Activated naive CD4-positive, alpha-beta T cell treated with anti-CD3 and anti-CD28 coated beads, Interleukin-2, amount 50 U/mL, for 24 hours (primary cell): ENCODE results near the gene GNMT.
"Not testable (repeated sequence)": the region's sequence is repeated elsewhere in the genome, so short reads cannot be mapped to it uniquely, and the experiment has no call there.

ENCODE experiments used
- H3K27ac Mint-ChIP-seq: one replicate; pipeline ENCODE4 v1.8.0; 2021; ENCODE audit warnings: mild to moderate bottlenecking, mixed read lengths
- H3K27me3 Mint-ChIP-seq: one replicate; pipeline ENCODE4 v1.8.0; 2021; ENCODE audit warnings: mixed read lengths
- H3K36me3 Mint-ChIP-seq: one replicate; pipeline ENCODE4 v1.8.0; 2021; ENCODE audit warnings: mixed read lengths
- H3K4me1 Mint-ChIP-seq: one replicate; pipeline ENCODE4 v1.8.0; 2021; ENCODE audit warnings: mixed read lengths
- H3K4me3 Mint-ChIP-seq: one replicate; pipeline ENCODE4 v1.8.0; 2021; ENCODE audit warnings: mild to moderate bottlenecking, mixed read lengths
- H3K9me3 Mint-ChIP-seq: one replicate; pipeline ENCODE4 v1.8.0; 2021; ENCODE audit warnings: mixed read lengths

Gene GNMT

DNA sequence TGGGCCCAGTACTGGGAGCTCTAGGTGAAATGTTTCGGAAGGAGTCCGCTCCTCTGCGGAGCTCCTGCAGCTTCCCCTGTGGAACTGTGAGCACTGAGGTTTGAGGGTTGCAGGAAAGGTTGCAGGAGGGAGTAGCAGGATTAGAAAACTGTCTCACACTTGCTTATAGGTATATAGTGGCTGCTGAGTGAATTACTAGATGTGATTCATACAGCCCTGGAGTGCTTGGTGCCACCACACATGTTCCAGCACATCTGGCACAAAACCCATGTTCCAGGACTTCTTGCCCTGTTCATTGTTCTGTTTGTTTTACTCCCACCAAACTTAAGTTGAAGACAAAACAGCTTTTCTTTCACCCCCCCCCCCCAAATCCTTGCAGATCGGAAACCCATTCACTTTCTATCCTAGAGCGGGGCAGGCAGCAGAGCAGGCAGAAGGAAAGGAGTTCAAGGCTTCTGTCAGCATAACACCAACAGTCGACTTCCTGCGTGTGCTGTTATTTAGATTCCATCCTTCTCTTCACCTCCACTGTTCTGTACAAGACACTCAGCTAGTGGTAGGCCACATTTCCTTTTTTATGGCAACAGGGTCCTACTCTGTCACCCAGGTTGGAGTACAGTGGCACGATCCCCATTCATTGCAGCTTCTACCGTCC is 19.1 kb downstream of the GNMT start:
- no peaks in the 10 kb centered on the region for H3K9me3 Mint-ChIP-seq
- peak overlapping the region; percentile 96 for H3K27ac Mint-ChIP-seq
- peaks cover 59% of the 10 kb centered on the region for H3K4me1 Mint-ChIP-seq
- no peaks in the 10 kb centered on the region for H3K27me3 Mint-ChIP-seq
- H3K4me3 Mint-ChIP-seq, result peak overlapping the region; percentile 93
- peaks cover 3% of the 10 kb centered on the region for H3K36me3 Mint-ChIP-seq

DNA sequence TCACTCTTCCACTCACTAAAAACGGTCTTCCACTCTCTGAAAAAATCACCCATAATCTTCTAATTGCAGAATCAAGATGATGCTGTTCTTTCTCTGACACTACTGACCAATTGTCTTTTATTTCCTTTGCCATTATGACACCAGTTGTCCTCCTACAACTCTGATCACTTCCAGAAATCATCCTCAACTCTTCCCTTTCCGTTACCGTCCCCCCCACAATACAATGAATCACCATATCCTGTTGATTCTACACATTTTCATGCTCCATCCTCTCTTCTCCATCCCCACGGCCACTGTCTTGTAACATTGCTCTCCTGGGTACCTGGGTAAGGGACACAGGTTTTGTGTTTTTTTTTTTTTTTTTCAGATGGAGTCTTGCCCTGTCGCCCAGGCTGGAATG is 21.3 kb downstream of the GNMT start:
- Mint-ChIP-seq H3K36me3 (peaks cover 1% of the 10 kb centered on the region), H3K27me3 (no peaks in the 10 kb centered on the region), H3K4me3 (no peak overlapping the region), H3K9me3 (no peaks in the 10 kb centered on the region), H3K27ac (peak overlapping the region; percentile 90), H3K4me1 (peaks cover 61% of the 10 kb centered on the region)

DNA sequence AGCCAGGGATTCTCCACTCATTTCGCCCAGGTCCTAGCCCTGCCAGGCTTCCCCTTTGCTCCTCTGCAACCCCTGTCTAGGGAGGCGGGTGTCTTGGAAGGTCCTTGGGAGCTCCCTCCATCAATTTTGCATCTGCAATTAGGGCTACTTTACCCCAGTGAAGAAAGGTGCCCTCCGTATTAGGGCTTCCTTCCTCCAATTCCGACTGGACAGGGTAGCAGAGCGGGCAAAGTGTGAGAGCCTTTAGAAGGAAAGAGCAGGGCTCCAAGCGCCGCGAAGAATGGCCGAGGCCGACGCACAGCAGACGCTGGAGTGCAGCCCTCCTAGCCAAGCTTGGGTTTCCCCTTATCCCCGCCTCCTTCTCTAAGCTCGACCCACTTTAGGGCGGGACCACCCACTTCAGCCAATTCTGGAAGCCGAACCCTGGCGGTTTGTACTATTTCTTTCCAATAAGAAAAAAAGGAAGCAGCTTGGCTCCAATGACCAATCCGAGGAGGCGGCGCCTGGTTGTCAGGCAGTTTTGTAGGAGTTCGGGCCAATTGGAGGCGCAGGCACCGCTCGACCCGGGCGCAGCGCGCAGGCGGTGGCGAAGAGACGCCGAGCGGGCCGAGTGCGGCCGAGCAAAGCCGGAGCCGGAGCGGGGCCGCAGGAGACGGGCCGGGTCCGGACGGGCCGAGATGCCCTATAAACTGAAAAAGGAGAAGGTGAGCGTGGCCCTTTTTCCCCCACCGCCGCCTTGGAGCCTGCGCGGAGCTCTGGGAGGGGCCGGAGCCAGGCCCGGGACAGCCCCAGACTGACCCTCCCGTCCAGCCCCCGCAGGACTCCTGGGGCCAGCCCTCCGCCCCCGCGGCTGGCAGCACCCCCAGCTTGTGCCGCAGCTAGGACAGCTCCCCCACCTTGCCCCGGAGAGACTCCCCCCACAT is 23.7 kb downstream of the GNMT start, which contains the start of gene PPP2R5D:
TSS of gene PPP2R5D (plus strand) at position 570 of the 923 bp plus-strand sequence. CDS start at position 678, 108 bp downstream.
- peaks cover 69% of the 10 kb centered on the region for H3K4me1 Mint-ChIP-seq
- peak within 1 kb of the TSS; percentile 87 for H3K4me3 Mint-ChIP-seq
- peak within 1 kb of the TSS; percentile 92 for H3K27ac Mint-ChIP-seq
- H3K9me3 Mint-ChIP-seq, result no peaks in the 10 kb centered on the region
- H3K36me3 Mint-ChIP-seq, result peaks cover under 1% of the 10 kb centered on the region
- no peaks in the 10 kb centered on the region for H3K27me3 Mint-ChIP-seq

DNA sequence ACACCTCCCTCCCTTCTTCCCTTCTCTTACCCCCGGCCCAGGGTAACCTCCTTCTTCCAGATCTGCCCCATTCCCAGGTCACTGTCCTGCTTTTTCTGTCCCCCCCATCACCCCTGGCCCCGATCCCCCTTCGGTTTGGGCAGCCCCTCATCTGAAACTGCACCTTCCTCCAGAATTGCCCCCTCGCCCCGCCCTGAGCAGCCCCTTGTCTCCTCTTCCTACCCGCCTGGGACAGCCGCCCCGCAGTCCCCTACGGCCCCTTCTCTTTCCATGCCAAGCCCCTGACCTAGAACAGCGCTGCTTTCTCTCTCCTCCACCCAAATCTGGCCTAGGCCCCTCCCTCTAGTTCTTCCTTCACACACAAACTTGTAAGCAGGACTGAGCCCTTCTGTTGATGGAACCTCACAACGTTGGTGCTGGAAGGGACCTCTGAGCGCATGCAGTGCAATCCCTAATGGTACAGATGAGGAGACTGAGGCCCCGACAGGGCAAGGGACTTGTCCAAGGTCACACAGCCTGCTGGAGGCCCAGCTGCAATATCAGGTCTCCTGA is 24.4 kb downstream of the GNMT start:
- peaks cover 2% of the 10 kb centered on the region for H3K36me3 Mint-ChIP-seq
- H3K4me1 Mint-ChIP-seq, result peaks cover 66% of the 10 kb centered on the region
- no peaks in the 10 kb centered on the region for H3K27me3 Mint-ChIP-seq
- H3K9me3 Mint-ChIP-seq, result no peaks in the 10 kb centered on the region
- H3K27ac Mint-ChIP-seq, result peak overlapping the region; percentile 88
- peak overlapping the region; percentile 87 for H3K4me3 Mint-ChIP-seq

DNA sequence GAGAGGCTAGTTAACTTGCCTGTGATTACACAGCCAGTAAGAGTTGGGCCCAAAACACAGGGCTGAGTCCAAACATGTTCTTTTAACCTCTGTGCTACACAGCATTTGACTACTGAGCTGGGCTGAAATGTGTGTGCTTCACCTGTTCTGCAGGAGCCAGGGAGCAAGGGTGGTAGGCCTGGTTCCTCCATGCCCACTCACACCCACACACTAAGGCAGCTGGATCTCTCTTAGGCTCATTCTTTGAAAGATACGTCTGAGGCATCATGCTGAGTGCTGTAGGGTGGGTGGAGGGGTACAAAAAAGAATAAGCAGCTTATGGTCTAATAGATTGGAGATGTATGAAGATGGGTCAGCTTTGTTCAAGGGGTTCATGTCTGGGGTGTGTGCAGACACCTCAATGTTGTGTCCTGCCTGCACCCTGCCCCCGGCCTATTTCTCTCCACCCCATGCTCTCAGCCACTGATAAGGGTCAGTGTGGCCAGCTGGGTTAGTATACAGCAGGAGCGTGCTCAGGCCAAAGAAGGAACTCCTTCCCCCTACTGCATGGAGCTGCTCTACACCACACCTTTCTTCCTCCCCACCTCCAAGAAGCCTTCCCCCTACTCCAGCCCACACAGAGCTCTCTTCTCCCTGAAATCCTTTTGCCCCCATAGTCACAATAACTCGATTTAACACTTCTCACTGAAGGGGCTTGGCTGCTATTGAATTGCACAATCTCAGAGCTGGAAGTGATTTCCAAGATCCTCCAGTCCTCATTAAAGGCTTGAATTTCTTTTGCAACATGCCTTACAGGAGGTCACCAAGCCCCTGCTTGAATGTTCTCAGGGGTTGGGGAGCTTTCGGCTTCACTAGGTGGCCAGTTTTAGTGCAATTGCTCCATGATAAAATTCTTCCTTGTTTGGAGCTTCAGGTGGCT is 27.2 kb downstream of the GNMT start:
- Mint-ChIP-seq H3K4me3 (no peak overlapping the region), H3K9me3 (no peaks in the 10 kb centered on the region), H3K27me3 (no peaks in the 10 kb centered on the region), H3K36me3 (peaks cover 6% of the 10 kb centered on the region), H3K27ac (no peak overlapping the region), H3K4me1 (peaks cover 58% of the 10 kb centered on the region)

DNA sequence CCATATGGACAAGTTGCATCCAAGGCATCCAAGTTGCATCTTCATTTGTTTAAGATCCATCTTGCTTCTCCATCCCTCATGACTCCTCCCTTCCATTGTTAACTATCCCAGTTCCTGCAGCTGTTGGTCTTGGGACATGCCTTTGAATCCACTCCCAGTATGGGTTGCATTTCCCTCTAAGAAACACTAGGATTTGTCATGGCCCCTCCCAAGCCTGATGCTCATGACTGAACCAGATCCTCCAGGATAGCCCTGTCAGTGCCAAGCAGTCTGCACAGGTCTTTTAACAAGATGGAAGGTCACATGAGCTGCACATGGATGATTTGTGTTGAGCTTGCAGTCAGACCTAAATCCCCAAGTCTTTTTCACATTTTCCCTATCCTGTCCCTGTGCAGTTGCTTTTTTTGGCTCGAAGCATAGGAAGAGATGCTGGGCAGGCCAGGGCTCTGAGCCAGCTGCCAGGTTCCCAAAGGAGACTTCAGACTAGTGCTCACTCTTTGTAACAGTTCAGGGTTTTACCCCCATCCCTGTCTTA is 28.0 kb downstream of the GNMT start:
- peaks cover 6% of the 10 kb centered on the region for H3K36me3 Mint-ChIP-seq
- no peaks in the 10 kb centered on the region for H3K9me3 Mint-ChIP-seq
- H3K4me1 Mint-ChIP-seq, result peaks cover 60% of the 10 kb centered on the region
- no peak overlapping the region for H3K4me3 Mint-ChIP-seq
- no peak overlapping the region for H3K27ac Mint-ChIP-seq
- no peaks in the 10 kb centered on the region for H3K27me3 Mint-ChIP-seq

DNA sequence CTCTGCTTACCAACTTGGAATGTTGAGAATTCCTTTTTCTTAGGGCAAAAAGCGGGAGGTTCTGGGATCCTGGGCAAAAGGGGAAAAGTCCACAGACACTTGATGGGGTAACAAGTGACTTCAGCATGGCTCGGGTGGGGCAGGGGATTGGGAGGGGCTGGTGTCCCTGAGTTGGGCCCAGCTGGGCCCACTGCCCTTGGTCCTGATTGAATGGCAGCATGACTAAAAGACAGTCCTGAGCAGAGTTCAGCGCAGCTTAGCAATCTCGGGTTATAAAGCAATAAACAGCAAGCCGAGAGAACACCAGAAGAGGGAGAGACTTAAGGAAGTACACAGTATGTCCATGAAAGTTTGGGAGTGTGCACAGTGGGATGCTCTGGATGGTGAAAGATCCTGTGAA is 29.4 kb downstream of the GNMT start:
- H3K27me3 Mint-ChIP-seq, result no peaks in the 10 kb centered on the region
- no peak overlapping the region for H3K27ac Mint-ChIP-seq
- no peaks in the 10 kb centered on the region for H3K9me3 Mint-ChIP-seq
- H3K4me3 Mint-ChIP-seq, result no peak overlapping the region
- peaks cover 54% of the 10 kb centered on the region for H3K4me1 Mint-ChIP-seq
- H3K36me3 Mint-ChIP-seq, result peaks cover 6% of the 10 kb centered on the region

DNA sequence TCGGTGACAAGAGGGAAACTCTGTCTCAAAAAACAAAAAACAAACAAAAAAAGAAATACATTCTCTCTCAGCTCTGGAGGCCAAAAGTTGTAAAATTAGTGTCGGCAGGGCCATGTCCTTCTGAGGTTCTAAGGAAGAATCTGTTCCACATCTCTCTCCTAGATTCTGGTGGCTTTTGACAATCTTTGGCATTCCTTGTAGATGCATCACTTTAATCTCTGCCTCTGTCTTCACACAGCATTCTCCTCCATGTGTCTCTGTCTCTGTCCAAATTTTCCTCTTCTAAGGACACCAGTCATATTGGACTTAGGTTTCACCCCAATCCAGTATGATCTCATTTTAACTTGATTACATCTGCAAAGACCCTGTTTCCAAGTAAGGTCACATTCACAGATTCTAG is 32.9 kb downstream of the GNMT start:
- Mint-ChIP-seq H3K36me3 (peaks cover 8% of the 10 kb centered on the region), H3K4me3 (no peak overlapping the region), H3K27ac (peak overlapping the region; percentile 32)

DNA sequence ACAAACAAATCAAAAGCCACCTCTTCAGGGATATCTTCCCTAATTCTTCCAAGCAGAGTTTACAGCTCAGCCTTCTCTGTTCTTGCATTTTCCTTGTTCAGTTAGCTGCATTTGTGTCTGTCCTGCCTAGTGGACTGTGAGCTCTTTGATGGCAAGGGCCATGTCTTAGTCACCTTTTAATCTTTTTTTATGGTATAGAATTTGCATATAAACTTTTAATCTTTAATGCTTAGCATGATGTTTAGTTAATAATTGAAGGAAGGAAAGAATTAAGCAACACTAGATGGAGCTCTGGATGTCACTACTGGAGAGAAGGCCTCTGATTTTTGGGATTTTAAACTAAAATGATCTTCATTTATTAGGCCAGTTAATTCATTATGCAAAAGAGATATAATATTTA is 36.0 kb downstream of the GNMT start:
- Mint-ChIP-seq H3K27me3 (no peaks in the 10 kb centered on the region), H3K4me1 (peaks cover 5% of the 10 kb centered on the region), H3K36me3 (peaks cover 4% of the 10 kb centered on the region), H3K27ac (no peak overlapping the region), H3K4me3 (no peak overlapping the region), H3K9me3 (no peaks in the 10 kb centered on the region)

More for the DNA sequence above, 32.9 kb downstream of the GNMT start:
- Mint-ChIP-seq H3K9me3 (no peaks in the 10 kb centered on the region), H3K4me1 (peaks cover 19% of the 10 kb centered on the region), H3K27me3 (no peaks in the 10 kb centered on the region)

DNA sequence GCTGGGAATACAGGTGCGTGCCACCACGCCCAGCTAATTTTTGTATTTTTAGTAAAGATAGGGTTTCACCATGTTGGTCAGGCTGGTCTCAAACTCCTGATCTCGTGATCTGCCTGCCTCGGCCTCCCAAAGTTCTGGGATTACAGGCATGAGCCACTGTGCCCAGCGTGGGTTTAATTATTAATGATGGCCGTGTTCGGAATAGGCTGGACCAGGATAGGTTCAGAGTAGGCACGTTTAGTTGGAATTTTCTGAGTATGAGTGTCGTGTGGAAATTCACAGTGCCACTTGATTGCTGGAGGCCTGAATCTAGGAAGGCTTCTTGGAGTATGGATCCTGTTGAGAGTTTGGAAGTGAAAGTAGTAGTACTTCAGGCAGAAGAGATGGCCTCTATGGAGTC is 37.7 kb downstream of the GNMT start:
- not testable (repeated sequence) for H3K9me3 Mint-ChIP-seq, H3K36me3 Mint-ChIP-seq, H3K4me1 Mint-ChIP-seq, H3K4me3 Mint-ChIP-seq, H3K27ac Mint-ChIP-seq, H3K27me3 Mint-ChIP-seq

DNA sequence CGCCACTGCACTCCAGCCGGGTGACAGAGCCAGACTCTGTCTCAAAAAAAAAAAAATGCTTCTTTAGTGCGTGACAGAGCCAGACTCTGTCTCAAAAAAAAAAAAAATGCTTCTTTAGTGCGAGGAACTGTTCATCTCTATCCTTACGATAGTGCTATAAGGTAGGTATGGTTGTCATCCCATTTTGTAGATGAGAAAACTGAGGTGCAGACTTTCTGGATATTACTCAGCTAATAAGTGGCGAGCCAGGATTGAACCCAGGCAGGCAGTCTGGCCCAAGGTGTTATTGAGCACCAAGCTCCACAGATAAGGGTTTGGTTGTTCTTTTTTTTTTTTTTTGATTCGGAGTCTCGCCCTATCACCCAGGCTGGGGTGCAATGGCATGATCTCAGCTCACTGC is 41.3 kb downstream of the GNMT start:
- peaks cover 4% of the 10 kb centered on the region for H3K4me1 Mint-ChIP-seq
- H3K27me3 Mint-ChIP-seq, result no peaks in the 10 kb centered on the region
- no peak overlapping the region for H3K4me3 Mint-ChIP-seq
- peaks cover 2% of the 10 kb centered on the region for H3K36me3 Mint-ChIP-seq
- H3K9me3 Mint-ChIP-seq, result no peaks in the 10 kb centered on the region
- no peak overlapping the region for H3K27ac Mint-ChIP-seq

DNA sequence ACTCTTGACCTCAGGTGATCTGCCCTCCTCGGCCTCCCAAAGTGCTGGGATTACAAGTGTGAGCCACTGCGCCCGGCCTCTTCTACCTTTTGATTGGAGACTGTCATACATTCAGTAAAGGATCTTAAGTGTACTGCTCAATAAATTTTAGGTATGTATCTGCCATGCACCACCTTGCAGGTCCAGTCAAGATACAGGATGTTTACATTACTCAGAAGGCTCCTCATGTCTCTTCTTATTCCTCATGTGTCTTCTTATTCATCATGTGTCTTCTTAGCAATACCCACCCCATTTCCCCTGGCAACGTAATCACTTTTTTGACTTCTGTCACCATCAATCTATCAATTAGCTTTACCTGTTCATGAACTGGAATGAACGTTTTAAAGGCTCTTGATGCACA is 45.3 kb downstream of the GNMT start:
- Mint-ChIP-seq H3K27ac (no peak overlapping the region), H3K4me1 (peaks cover 10% of the 10 kb centered on the region), H3K27me3 (no peaks in the 10 kb centered on the region), H3K9me3 (no peaks in the 10 kb centered on the region), H3K36me3 (peaks cover 4% of the 10 kb centered on the region), H3K4me3 (no peak overlapping the region)

DNA sequence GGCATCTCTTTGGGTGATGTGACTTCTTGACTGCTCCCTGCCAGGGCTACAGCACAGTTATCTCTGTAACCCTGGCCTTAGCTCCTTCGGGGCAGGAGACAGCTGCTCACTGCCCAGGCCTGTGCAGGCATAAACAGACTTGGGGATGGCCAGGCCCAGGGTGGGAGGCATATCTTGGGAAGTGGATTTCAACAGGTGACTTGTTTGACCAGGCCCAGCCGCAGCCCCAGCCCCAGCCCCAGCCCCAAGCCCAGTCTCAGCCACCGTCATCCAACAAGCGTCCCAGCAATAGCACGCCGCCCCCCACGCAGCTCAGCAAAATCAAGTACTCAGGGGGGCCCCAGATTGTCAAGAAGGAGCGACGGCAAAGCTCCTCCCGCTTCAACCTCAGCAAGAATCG is 45.7 kb downstream of the GNMT start:
- peaks cover 3% of the 10 kb centered on the region for H3K36me3 Mint-ChIP-seq
- H3K27ac Mint-ChIP-seq, result no peak overlapping the region
- H3K4me1 Mint-ChIP-seq, result peaks cover 10% of the 10 kb centered on the region
- H3K27me3 Mint-ChIP-seq, result no peaks in the 10 kb centered on the region
- H3K9me3 Mint-ChIP-seq, result no peaks in the 10 kb centered on the region
- H3K4me3 Mint-ChIP-seq, result no peak overlapping the region

DNA sequence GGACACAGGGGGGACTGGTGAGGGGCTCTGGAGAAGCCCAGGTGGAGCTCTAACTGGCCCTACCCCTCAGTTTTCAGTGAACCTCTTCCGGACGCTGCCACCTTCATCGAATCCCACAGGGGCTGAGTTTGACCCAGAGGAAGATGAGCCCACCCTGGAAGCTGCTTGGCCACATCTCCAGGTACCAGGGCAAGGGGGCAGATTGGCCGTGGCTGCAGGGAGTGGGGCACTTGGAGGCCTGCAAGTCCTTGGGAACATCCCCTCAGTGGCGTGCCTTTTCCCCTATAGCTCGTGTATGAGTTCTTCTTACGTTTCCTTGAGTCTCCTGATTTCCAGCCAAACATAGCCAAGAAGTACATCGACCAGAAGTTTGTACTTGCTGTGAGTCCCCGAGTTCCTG is 46.6 kb downstream of the GNMT start:
- Mint-ChIP-seq H3K9me3 (no peaks in the 10 kb centered on the region), H3K36me3 (peaks cover 6% of the 10 kb centered on the region), H3K27ac (no peak overlapping the region), H3K4me3 (no peak overlapping the region), H3K27me3 (no peaks in the 10 kb centered on the region), H3K4me1 (peaks cover 18% of the 10 kb centered on the region)

DNA sequence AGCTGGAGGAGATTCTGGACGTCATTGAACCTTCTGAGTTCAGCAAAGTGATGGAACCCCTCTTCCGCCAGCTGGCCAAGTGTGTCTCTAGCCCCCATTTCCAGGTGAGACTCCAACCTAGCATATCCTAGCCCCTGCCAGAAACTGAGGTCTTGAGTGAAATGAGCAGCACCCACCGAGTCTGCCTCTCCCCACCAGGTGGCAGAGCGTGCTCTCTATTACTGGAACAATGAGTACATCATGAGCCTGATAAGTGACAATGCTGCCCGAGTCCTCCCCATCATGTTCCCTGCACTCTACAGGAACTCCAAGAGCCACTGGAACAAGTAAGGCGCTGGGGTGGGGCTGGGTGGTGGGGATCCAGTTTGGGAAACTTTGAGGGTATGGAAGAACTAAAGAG is 48.6 kb downstream of the GNMT start:
- Mint-ChIP-seq H3K27me3 (no peaks in the 10 kb centered on the region), H3K27ac (no peak overlapping the region), H3K4me3 (no peak overlapping the region), H3K9me3 (no peaks in the 10 kb centered on the region), H3K36me3 (peaks cover 6% of the 10 kb centered on the region), H3K4me1 (peaks cover 38% of the 10 kb centered on the region)
